ENCODE data around the gene GPATCH8. TPM values are rescaled to one million over a fixed set of nuclear protein-coding genes. Genes with fewer than 3 reads are reported as not detected.
"Not testable (repeated sequence)": the region's sequence is repeated elsewhere in the genome, so short reads cannot be mapped to it uniquely, and the experiment has no call there.

Gene GPATCH8
- total RNA-seq, 8 experiments from 2014 or later, result 25.6 to 96.4 (median 29.7) TPM

- no peak overlapping the region for H3K4me3 ChIP-seq
- peak in 5 of 8 experiments; percentile 17 to 90 (median 58) for ATAC-seq (replicated peaks in 6 of 8)
- H3K4me1 ChIP-seq (replicated peaks in 1 of 2), result no peaks in the 10 kb centered on the region
- no peak overlapping the region for H3K27ac ChIP-seq
- in situ Hi-C loops (cut with MboI; ENCODE audit: low pct_unique_long_range_greater_than_20kb in 2 of 9, low sequenced_read_pairs in 9 of 9, unreplicated experiment in 9 of 9), result no loop called here
- WGBS, 10 experiments, result 82 to 100% (median 97%) methylated on average over 6 to 19 of the region's 41 CpGs; no CpG with 5 or more reads in 2 of the 10 experiments
Observed at GRCh38 chr17:44398692-44399691, 104.2 kb downstream of the GPATCH8 start.

GRCh38 chr17:44397479-44398440 lies 105.4 kb downstream of the GPATCH8 start:
- in situ Hi-C loops (cut with MboI; ENCODE audit: low pct_unique_long_range_greater_than_20kb in 2 of 9, low sequenced_read_pairs in 9 of 9, unreplicated experiment in 9 of 9), result no loop called here
- Histone ChIP-seq H3K27ac (no peak overlapping the region), H3K4me1 (replicated peaks in 1 of 2) (no peaks in the 10 kb centered on the region), H3K4me3 (no peak overlapping the region)
- 83% methylated on average over 1 of the region's 8 CpGs; no CpG with 5 or more reads in 9 of the 10 experiments for WGBS, 10 experiments
- ATAC-seq (replicated peaks in 6 of 8), result peak in 3 of 8 experiments; percentile 6 to 19 (median 11)

- H3K27ac ChIP-seq, result no peak overlapping the region
- in situ Hi-C loops (cut with MboI; ENCODE audit: low pct_unique_long_range_greater_than_20kb in 2 of 9, low sequenced_read_pairs in 9 of 9, unreplicated experiment in 9 of 9), result no loop called here
- 86 to 100% (median 100%) methylated on average over 1 to 5 of the region's 5 CpGs; no CpG with 5 or more reads in 3 of the 10 experiments for WGBS, 10 experiments
- no peak overlapping the region for H3K4me3 ChIP-seq
- no peak for ATAC-seq (replicated peaks in 6 of 8)
- no peaks in the 10 kb centered on the region for H3K4me1 ChIP-seq (replicated peaks in 1 of 2)
Observed at GRCh38 chr17:44396946-44397345, 106.3 kb downstream of the GPATCH8 start.

- no peak for ATAC-seq (replicated peaks in 6 of 8)
- 100% methylated on average over 1 to 2 of the region's 2 CpGs; no CpG with 5 or more reads in 3 of the 10 experiments for WGBS, 10 experiments
- no peak overlapping the region for H3K4me3 ChIP-seq
- H3K27ac ChIP-seq, result no peak overlapping the region
- H3K4me1 ChIP-seq (replicated peaks in 1 of 2), result no peaks in the 10 kb centered on the region
- in situ Hi-C loops (cut with MboI; ENCODE audit: low pct_unique_long_range_greater_than_20kb in 2 of 9, low sequenced_read_pairs in 9 of 9, unreplicated experiment in 9 of 9), result no loop called here
Observed at GRCh38 chr17:44394833-44395232, 108.4 kb downstream of the GPATCH8 start.

- ATAC-seq (replicated peaks in 6 of 8); in situ Hi-C loops (cut with MboI; ENCODE audit: low pct_unique_long_range_greater_than_20kb in 2 of 9, low sequenced_read_pairs in 9 of 9, unreplicated experiment in 9 of 9); H3K27ac ChIP-seq; H3K4me1 ChIP-seq (replicated peaks in 1 of 2); H3K4me3 ChIP-seq: not testable (repeated sequence)
- WGBS, 10 experiments, result 92 to 98% (median 92%) methylated on average over 4 to 5 of the region's 9 CpGs; no CpG with 5 or more reads in 7 of the 10 experiments
Observed at GRCh38 chr17:44394112-44394511, 109.1 kb downstream of the GPATCH8 start.

- ATAC-seq (replicated peaks in 6 of 8), result no peak
- Histone ChIP-seq H3K4me3 (no peak overlapping the region), H3K27ac (no peak overlapping the region), H3K4me1 (replicated peaks in 1 of 2) (peaks cover 0 to 2% of the 10 kb centered on the region in 2 donors)
- in situ Hi-C loops (cut with MboI; ENCODE audit: low pct_unique_long_range_greater_than_20kb in 2 of 9, low sequenced_read_pairs in 9 of 9, unreplicated experiment in 9 of 9), result no loop called here
- 53 to 100% (median 90%) methylated on average over 2 to 10 of the region's 10 CpGs; no CpG with 5 or more reads in 1 of the 10 experiments for WGBS, 10 experiments
Observed at GRCh38 chr17:44390250-44390870, 112.8 kb downstream of the GPATCH8 start.

GRCh38 chr17:44389723-44390202 lies 113.4 kb downstream of the GPATCH8 start:
- no peak overlapping the region for H3K4me3 ChIP-seq
- in situ Hi-C loops (cut with MboI; ENCODE audit: low pct_unique_long_range_greater_than_20kb in 2 of 9, low sequenced_read_pairs in 9 of 9, unreplicated experiment in 9 of 9), result no loop called here
- 33 to 100% (median 89%) methylated on average over 1 to 3 of the region's 6 CpGs; no CpG with 5 or more reads in 4 of the 10 experiments for WGBS, 10 experiments

GRCh38 chr17:44389281-44389680 lies 113.9 kb downstream of the GPATCH8 start, which contains the start of gene ITGA2B:
Gene ITGA2B, minus strand, starts transcription at chr17:44389649. Its CDS starts 176 bp downstream, at chr17:44389473.
- ATAC-seq (replicated peaks in 6 of 8), result peak in 2 of 8 experiments; percentile 10 to 20
- 33 to 100% (median 58%) methylated on average over 1 of the region's 1 CpG; no CpG with 5 or more reads in 6 of the 10 experiments for WGBS, 10 experiments
- in situ Hi-C loops (cut with MboI; ENCODE audit: low pct_unique_long_range_greater_than_20kb in 2 of 9, low sequenced_read_pairs in 9 of 9, unreplicated experiment in 9 of 9), result no loop called here

More at GRCh38 chr17:44389723-44390202, 113.4 kb downstream of the GPATCH8 start:
- Histone ChIP-seq H3K4me1 (replicated peaks in 1 of 2) (peaks cover 2% of the 10 kb centered on the region in 2 donors), H3K27ac (no peak overlapping the region)
- ATAC-seq (replicated peaks in 6 of 8), result no peak

GRCh38 chr17:44387804-44388203 lies 115.4 kb downstream of the GPATCH8 start:
- Histone ChIP-seq H3K27ac (no peak overlapping the region), H3K4me1 (replicated peaks in 1 of 2) (peaks cover 2 to 6% of the 10 kb centered on the region in 2 donors), H3K4me3 (no peak overlapping the region)
- in situ Hi-C loops (cut with MboI; ENCODE audit: low pct_unique_long_range_greater_than_20kb in 2 of 9, low sequenced_read_pairs in 9 of 9, unreplicated experiment in 9 of 9), result no loop called here
- WGBS, 10 experiments, result 29 to 100% (median 80%) methylated on average over 1 to 2 of the region's 2 CpGs; no CpG with 5 or more reads in 4 of the 10 experiments
- no peak for ATAC-seq (replicated peaks in 6 of 8)

More at GRCh38 chr17:44389281-44389680, 113.9 kb downstream of the GPATCH8 start, which contains the start of gene ITGA2B:
- H3K4me1 ChIP-seq (replicated peaks in 1 of 2), result peaks cover 2 to 6% of the 10 kb centered on the region in 2 donors
- no peak within 1 kb of the TSS for H3K27ac ChIP-seq
- H3K4me3 ChIP-seq, result no peak within 1 kb of the TSS

- ATAC-seq (replicated peaks in 6 of 8), result no peak
- Histone ChIP-seq H3K4me3 (peak overlapping the region in 1 of 5 donors; percentile 47), H3K27ac (no peak overlapping the region), H3K4me1 (replicated peaks in 1 of 2) (peaks cover 2 to 6% of the 10 kb centered on the region in 2 donors)
- in situ Hi-C loops (cut with MboI; ENCODE audit: low pct_unique_long_range_greater_than_20kb in 2 of 9, low sequenced_read_pairs in 9 of 9, unreplicated experiment in 9 of 9), result no loop called here
- 20 to 100% (median 67%) methylated on average over 1 to 6 of the region's 10 CpGs; no CpG with 5 or more reads in 3 of the 10 experiments for WGBS, 10 experiments
Observed at GRCh38 chr17:44386182-44386525, 117.1 kb downstream of the GPATCH8 start.

- 0 to 54% (median 20%) methylated on average over 1 to 6 of the region's 68 CpGs; no CpG with 5 or more reads in 5 of the 10 experiments for WGBS, 10 experiments
Observed at GRCh38 chr17:44385287-44386181, 117.7 kb downstream of the GPATCH8 start.

More at GRCh38 chr17:44385287-44386181, 117.7 kb downstream of the GPATCH8 start:
- Histone ChIP-seq H3K27ac (no peak overlapping the region), H3K4me1 (replicated peaks in 1 of 2) (peaks cover 2 to 6% of the 10 kb centered on the region in 2 donors), H3K4me3 (peak overlapping the region; percentile 28 to 47 (median 38))
- ATAC-seq (replicated peaks in 6 of 8), result peak; percentile 77 to 97 (median 94)
- in situ Hi-C loops (cut with MboI; ENCODE audit: low pct_unique_long_range_greater_than_20kb in 2 of 9, low sequenced_read_pairs in 9 of 9, unreplicated experiment in 9 of 9), result no loop called here
